ENCODE data around the gene LZTS2.

DNA sequence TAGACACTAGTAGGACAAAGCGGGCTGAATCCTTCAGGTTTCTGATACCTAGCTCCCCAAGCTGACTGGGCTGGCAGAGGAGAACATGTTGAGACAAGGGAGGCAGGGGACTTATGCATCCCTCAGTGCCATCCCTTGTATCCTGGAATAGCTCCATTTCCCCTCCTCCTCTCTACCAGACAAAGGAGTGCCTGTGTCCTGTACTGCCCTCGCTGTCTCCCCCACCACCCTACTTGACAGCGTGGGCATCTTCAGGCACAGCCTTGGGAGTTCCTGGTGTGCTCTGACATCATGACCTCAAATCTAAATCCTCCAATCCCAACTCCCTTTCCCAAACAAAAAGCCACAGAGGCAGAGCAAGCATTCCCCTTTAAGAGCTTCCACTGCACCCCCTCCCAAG lies 40.5 kb downstream of the LZTS2 start:
- TF ChIP-seq, protein P1, sequence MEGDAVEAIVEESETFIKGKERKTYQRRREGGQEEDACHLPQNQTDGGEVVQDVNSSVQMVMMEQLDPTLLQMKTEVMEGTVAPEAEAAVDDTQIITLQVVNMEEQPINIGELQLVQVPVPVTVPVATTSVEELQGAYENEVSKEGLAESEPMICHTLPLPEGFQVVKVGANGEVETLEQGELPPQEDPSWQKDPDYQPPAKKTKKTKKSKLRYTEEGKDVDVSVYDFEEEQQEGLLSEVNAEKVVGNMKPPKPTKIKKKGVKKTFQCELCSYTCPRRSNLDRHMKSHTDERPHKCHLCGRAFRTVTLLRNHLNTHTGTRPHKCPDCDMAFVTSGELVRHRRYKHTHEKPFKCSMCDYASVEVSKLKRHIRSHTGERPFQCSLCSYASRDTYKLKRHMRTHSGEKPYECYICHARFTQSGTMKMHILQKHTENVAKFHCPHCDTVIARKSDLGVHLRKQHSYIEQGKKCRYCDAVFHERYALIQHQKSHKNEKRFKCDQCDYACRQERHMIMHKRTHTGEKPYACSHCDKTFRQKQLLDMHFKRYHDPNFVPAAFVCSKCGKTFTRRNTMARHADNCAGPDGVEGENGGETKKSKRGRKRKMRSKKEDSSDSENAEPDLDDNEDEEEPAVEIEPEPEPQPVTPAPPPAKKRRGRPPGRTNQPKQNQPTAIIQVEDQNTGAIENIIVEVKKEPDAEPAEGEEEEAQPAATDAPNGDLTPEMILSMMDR (conservative IDR thresholded peaks at IDR 0.05; ENCODE audit: low read depth, low read length), result no peak
- no peak for TF ChIP-seq EZH2 (IDR thresholded peaks at IDR 0.05; ENCODE audit: borderline replicate concordance, low read depth, low read length, poor library complexity, severe bottlenecking)
